HG02870 (cell line): ENCODE measurements around the gene DMPK.

Experiments
- ATAC-seq: cut with Tn5 transposase; IDR thresholded peaks from one replicate; pipeline ENCODE4 v1.9.1; 2021; ENCODE audit warnings: mild to moderate bottlenecking, moderate library complexity; ENCODE audit not compliant: unreplicated experiment

The DMPK gene

DNA sequence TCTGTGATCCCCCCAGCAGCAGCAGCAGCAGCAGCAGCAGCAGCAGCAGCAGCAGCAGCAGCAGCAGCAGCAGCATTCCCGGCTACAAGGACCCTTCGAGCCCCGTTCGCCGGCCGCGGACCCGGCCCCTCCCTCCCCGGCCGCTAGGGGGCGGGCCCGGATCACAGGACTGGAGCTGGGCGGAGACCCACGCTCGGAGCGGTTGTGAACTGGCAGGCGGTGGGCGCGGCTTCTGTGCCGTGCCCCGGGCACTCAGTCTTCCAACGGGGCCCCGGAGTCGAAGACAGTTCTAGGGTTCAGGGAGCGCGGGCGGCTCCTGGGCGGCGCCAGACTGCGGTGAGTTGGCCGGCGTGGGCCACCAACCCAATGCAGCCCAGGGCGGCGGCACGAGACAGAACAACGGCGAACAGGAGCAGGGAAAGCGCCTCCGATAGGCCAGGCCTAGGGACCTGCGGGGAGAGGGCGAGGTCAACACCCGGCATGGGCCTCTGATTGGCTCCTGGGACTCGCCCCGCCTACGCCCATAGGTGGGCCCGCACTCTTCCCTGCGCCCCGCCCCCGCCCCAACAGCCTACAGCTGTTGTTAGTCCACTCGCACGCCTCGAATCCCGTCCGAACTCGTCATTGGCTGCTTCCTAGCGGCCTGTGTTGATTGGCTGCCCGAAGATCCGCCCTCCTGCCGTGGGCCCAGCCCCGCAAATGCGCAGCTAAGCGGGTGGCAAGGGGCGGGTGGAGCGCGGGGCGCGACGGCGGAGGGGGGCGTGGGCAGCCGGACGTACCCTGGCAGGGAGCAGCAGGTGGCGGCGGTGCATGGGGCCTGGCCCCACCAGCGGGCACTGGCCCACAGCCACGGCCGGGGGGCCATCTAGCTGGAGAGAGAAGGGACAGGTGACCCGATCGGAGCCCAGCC is 11.8 kb downstream of the DMPK start:
- peak; percentile 45 for ATAC-seq

DNA sequence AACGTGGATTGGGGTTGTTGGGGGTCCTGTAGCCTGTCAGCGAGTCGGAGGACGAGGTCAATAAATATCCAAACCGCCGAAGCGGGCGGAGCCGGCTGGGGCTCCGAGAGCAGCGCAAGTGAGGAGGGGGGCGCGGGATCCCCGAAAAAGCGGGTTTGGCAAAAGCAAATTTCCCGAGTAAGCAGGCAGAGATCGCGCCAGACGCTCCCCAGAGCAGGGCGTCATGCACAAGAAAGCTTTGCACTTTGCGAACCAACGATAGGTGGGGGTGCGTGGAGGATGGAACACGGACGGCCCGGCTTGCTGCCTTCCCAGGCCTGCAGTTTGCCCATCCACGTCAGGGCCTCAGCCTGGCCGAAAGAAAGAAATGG is 12.5 kb downstream of the DMPK start:
- no peak for ATAC-seq

GRCh38 chr19:45768984-45769782 is 13.1 kb downstream of the DMPK start, which contains the start of gene SIX5:
Gene SIX5 (minus strand): TSS chr19:45769252. CDS start chr19:45768844, 408 bp downstream.
- ATAC-seq, result peak; percentile 53

- no peak for ATAC-seq
These were observed 13.7 kb downstream of the DMPK start for GRCh38 chr19:45768655-45768983.

DNA sequence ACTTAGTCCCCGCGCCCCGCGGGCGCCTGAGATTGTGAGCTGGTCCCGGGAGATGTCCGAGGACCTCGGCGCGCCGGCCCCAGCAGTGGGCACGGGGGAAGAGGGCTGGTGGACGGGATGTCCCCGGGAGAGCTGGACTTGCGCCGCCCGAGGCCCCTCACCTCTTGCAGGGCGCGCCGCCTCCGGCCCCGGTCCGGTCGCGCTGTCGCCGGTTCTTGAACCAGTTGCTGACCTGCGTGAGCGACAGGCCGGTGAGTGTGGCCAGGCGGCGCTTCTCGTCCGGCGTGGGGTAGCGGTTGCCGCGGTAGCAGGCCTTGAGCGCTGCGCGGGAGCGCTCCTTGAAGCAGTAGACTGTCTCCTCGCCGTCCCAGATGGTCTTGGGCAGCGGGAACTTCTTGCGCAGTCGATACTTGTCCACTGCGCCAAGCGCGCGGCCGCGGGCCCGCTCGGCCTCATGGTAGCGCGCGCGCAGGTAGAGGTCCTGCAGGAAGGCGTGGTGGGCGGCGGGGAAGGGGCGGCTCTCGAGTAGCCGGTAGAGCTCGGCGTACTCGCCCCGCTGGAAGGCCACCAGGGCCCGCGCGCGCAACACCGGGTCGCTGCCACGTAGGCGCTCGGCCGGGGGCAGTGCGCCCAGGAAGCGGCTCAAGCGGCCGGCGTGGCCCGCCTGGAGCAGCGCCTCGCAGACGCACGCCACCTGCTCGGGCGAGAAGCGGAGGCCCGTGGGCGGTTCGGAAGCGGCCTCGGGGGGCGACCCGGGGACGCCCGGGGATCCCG is 14.2 kb downstream of the DMPK start:
- ATAC-seq, result no peak

GRCh38 chr19:45767410-45767880 is 14.8 kb downstream of the DMPK start:
- ATAC-seq, result no peak

DNA sequence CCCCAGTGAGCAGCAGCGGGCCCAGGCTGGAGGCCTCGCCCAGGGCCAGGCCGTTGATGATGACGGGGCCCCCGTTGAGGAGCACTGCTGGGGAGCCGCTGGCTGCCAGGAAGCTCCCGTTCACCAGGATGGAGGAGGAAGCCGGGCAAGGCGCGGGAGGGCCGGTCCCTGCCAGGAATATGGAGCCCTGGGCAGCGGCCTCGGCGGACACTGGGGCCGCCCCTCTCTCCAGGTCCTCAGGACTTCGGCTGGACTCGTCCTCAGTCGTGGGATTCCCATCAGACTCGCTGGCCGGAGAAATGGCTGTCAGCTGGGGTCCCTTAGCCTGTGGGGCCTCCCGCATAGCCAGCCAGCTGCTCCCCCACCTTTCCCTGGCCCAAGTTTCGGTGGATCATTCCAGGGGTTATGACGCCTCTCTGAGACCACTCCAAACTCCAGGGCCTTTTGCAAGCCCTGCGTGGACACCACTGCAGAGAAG is 15.4 kb downstream of the DMPK start:
- ATAC-seq, result no peak

GRCh38 chr19:45766296-45766868 is 15.9 kb downstream of the DMPK start:
- no peak for ATAC-seq

DNA sequence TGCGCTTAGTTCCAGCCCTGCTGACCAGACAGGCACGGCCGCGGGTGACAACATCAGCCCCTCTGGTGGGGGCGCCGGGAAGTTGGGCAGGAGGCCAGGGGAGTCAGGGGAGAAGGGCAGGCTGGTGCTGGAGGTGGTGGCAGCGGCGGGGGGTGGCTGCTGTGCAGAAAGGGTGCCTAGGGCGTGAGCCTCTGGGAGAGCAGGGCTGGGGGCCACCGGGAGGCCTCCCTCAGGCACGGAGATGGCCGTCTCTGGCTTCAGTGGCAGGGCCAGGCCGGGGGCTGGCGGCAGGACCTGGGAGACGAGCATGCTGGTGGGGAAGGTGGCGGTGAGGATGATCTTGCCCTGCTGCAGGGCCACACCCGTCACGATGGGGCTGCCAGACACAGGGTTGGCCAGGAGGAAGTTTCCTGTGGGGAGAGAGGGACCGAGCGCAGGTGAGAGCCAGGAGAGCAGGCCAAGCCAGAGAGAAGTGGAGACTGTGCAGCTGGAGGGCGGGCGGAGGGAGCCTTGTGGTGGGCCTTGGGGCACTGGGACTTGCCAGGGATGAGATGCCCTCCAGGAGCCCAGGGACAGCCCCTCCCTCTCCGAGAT is 16.5 kb downstream of the DMPK start:
- ATAC-seq, result no peak

- no peak for ATAC-seq
These were observed 17.2 kb downstream of the DMPK start for GRCh38 chr19:45764945-45765701.

DNA sequence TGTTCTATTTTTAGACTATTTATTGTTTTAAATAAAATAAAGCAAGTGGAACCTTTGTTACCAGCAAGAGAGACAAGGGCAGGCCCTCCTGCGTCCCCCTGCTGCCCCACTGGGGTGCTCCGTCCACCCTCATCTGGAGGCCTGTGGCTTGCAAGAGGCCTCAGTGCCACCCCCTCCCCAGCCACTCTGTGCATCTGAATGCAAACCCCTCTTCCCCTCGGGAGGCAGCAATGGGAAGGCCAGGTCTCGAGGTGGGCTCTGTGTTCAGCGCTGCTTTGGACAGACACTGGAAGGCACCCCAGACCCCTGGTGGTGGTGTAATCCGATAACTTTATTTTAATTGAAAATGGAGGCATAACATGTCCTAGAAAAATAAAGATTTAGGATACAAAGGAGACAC is 17.8 kb downstream of the DMPK start:
- no peak for ATAC-seq

DNA sequence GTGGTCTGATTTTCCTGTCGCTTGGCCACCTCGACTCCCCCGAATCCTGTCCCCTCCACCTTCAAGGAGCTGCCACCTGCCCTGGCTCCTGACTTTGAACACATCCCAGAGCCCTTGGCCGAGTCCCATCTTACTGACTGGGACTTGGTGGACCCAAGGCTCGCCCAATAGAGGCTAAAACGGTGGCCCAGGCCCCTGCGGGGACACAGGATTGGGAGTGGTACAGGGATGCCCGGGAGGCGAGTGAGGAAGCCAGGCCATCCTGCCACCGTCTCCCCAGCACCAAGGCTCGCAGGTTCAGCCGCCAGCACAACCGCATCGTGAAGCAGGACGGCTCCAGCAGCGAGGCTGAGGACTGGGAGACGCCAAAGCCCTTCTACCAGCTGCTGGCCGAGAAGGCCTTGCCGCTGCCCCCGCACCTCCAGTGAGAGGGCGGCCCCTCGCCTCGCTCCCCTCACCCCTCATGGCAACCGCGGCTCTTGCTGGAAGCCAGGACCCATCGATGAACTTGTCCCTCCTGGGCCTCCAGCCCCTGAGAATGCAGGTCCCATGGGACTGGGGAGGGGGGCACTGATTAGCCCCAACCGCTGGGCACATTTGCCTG is 18.5 kb downstream of the DMPK start:
- no peak for ATAC-seq

GRCh38 chr19:45762870-45763631 is 19.2 kb downstream of the DMPK start:
- ATAC-seq, result no peak

DNA sequence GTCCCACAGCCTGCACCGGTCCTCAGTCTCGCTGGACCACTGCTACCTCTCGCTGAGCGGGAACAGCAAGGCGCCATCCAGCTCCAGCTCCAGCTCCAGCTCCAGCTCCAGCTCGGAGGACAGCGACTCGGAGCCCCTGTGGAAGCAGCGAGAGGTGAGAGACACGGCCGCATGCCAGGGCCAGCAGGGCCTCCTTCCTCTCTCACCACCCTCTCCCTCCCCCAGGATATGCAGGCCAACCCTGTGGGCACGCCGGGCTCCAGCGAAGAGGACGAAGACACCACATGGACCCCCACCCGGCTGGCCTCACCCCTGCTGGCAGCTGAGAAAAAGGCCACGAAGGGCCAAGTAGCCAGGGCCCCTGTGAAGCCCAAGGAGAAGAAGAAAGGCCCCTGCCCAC is 20.6 kb downstream of the DMPK start:
- ATAC-seq, result no peak

GRCh38 chr19:45758921-45759320 is 23.4 kb downstream of the DMPK start:
- ATAC-seq, result no peak

- ATAC-seq, result no peak
These were observed 24.6 kb downstream of the DMPK start for GRCh38 chr19:45757695-45758094.

DNA sequence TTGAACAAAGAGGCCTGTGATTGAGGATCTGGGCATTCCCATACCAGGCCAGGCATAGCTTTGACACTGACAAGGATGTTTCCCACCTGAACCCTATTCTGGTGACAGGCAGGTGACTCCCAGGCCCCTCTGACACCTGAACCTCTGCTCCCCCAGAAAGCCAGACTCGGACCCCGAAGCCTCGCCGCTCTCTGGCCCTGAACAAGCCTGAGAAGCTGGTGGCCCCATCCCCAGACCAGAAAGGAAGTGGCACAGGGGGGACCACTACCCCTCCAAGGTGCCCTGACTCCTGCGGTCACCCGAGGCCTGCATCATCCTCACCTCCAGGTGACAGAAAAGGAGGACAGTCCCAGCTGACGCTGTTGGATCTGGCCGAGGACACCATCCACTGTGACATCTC is 28.0 kb downstream of the DMPK start:
- no peak for ATAC-seq

DNA sequence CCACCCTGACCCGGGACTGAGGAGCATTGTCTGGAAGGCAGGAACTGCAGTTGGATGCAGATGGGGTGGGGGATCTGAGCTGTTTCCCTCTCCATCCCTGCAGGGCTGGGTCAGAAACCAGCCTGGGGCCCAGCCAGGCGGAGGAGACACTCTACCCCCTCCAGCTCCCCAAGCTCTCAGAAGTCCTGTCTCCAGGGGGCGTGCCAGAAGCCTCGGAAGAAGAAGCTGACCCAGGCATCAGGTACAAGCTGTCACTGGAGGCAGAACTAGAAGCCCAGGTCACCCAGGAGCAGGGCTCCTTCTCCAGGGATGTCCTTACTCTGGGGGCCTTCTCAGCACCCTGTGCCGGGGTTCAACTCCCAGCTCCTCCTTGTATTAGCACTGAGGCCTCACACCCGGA is 28.7 kb downstream of the DMPK start:
- ATAC-seq, result no peak
